GM23248 (cell line): ENCODE data around the gene OR1I1.

Source experiments
- EZH2 ChIP-seq: fragments of 200-600 bp; sonication (generic); IDR thresholded peaks from 2 replicates; pipeline ENCODE4 v1.6.1; 2018; ENCODE audit warnings: antibody characterized with exemption, mild to moderate bottlenecking; ENCODE audit not compliant: insufficient read depth, poor library complexity, severe bottlenecking
- EZH2phosphoT487 ChIP-seq: fragments of 200-600 bp; sonication (generic); IDR thresholded peaks from 2 replicates; pipeline ENCODE4 v1.6.1; 2018; ENCODE audit warnings: antibody characterized with exemption, moderate library complexity, mild to moderate bottlenecking, low read depth; ENCODE audit not compliant: insufficient read depth

- TF ChIP-seq EZH2 = no peak
- no peak for TF ChIP-seq EZH2phosphoT487
Measured at GRCh38 chr19:15042003-15042402, 40.0 kb upstream of the OR1I1 start.
